Ascending aorta (tissue), 2 donors: ENCODE results near the gene SLC22A6. TPM values are rescaled to one million over a fixed set of nuclear protein-coding genes. Genes with fewer than 3 reads are reported as not detected.
"Not testable (repeated sequence)": the region's sequence is repeated elsewhere in the genome, so short reads cannot be mapped to it uniquely, and the experiment has no call there.

Experiments
- DNase-seq, 2 donors: peaks; one replicate each; pipeline ENCODE4 v3.0.0-alpha.2; 2019; ENCODE audit warnings: low spot score in 2 of 2
- H3K27ac ChIP-seq, 2 donors: fragments of 200-600 bp; sonication (generic); one replicate each; pipeline ENCODE4 v1.5.1; 2016 to 2017; ENCODE audit warnings: mild to moderate bottlenecking in 1 of 2
- H3K27me3 ChIP-seq: fragments of 200-600 bp; sonication (generic); one replicate; pipeline ENCODE4 v1.5.1; 2017
- H3K36me3 ChIP-seq, 2 donors: fragments of 200-600 bp; sonication (generic); one replicate each; pipeline ENCODE4 v1.5.1; 2016
- H3K4me1 ChIP-seq, 2 donors: fragments of 200-600 bp; sonication (generic); one replicate each; pipeline ENCODE4 v1.5.1; 2016 to 2017; ENCODE audit warnings: mild to moderate bottlenecking in 1 of 2
- H3K4me3 ChIP-seq, 2 donors: fragments of 200-600 bp; sonication (generic); one replicate each; pipeline ENCODE4 v1.5.1; 2016 to 2017; ENCODE audit warnings: mild to moderate bottlenecking in 1 of 2
- H3K9me3 ChIP-seq, 2 donors: fragments of 200-600 bp; sonication (generic); one replicate each; pipeline ENCODE4 v1.5.1; 2016
- CTCF ChIP-seq, 3 experiments: fragments of 200-600 bp in 2 of 3; fragments of 450-650 bp in 1 of 3; sonication (generic) in 2 of 3; IDR thresholded peaks; one replicate each; pipeline ENCODE4 v1.5.1; 2016 to 2019; ENCODE audit warnings: antibody characterized with exemption in 3 of 3, mild to moderate bottlenecking in 1 of 3, moderate library complexity in 1 of 3
- intact Hi-C: fragments of 100-400 bp; cut with DNase I; formaldehyde crosslinking; loops from one replicate; pipeline ENCODE4 v1.15.1; 2023
- total RNA-seq: library from RNA; depleted of rRNA; stranded (reverse); fragments of >200 nt; gene quantifications from one replicate; pipeline ENCODE4 v1.1.0, GENCODE V29; 2016

SLC22A6 gene
- total RNA-seq, 1 donor from 2014 or later = not detected

DNA sequence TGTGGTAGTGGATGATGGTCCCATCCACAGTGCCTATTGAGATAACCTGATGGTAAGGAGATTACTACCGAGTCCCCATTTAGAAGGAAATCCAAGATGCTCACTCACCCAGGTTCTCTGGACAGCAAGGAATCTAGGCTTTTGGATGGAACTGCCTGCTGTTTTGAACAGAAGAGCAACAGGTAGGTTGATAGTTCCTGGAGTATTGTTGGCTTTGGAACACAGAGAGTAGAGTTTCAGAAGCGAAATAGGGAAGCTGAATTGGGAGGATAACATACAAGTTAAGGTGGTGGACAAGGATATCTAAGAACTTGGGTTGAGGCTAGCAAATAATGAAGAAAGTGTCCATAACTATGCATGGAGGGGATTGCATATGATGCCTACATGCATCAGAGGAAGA lies 27.6 kb downstream of the SLC22A6 start:
- Histone ChIP-seq H3K9me3 (no peaks in the 10 kb centered on the region), H3K4me1 (no peaks in the 10 kb centered on the region), H3K4me3 (no peak overlapping the region), H3K27ac (no peak overlapping the region), H3K36me3 (no peaks in the 10 kb centered on the region), H3K27me3 (no peaks in the 10 kb centered on the region)
- DNase-seq = no peak
- intact Hi-C loops = no loop called here
- no peak for TF ChIP-seq CTCF (IDR thresholded peaks at IDR 0.05)

- H3K9me3 ChIP-seq = no peaks in the 10 kb centered on the region
- H3K4me3 ChIP-seq = no peak overlapping the region
- no peak for DNase-seq
- no peak overlapping the region for H3K27ac ChIP-seq
- no peak for TF ChIP-seq CTCF (IDR thresholded peaks at IDR 0.05)
- H3K27me3 ChIP-seq = no peaks in the 10 kb centered on the region
- no peaks in the 10 kb centered on the region for H3K36me3 ChIP-seq
- H3K4me1 ChIP-seq = no peaks in the 10 kb centered on the region
- intact Hi-C loops = no loop called here
These were observed 30.3 kb downstream of the SLC22A6 start for GRCh38 chr11:62954478-62954877.

DNA sequence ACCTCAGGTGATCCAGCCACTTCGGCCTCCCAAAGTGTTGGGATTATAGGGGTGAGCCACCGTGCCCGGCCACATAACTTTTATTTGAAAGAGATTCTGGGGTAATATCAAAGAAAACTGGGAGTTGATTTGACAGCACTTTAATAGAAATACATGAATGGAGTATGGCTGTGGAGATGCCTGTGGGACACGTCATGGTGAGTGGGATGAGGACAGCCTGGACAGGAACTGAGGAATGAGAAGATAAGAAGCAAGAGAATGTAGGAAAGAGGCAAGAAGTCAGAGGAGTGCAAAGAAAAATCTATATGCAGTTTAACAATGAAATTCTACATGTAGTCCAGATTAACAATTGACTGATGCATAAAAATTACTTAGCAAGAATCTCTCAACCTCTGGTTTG lies 31.0 kb downstream of the SLC22A6 start:
- Histone ChIP-seq H3K27me3 (no peaks in the 10 kb centered on the region), H3K9me3 (no peaks in the 10 kb centered on the region), H3K4me1 (no peaks in the 10 kb centered on the region), H3K27ac (no peak overlapping the region), H3K36me3 (no peaks in the 10 kb centered on the region), H3K4me3 (no peak overlapping the region)
- intact Hi-C loops = no loop called here
- DNase-seq = no peak
- TF ChIP-seq CTCF (IDR thresholded peaks at IDR 0.05) = no peak

DNA sequence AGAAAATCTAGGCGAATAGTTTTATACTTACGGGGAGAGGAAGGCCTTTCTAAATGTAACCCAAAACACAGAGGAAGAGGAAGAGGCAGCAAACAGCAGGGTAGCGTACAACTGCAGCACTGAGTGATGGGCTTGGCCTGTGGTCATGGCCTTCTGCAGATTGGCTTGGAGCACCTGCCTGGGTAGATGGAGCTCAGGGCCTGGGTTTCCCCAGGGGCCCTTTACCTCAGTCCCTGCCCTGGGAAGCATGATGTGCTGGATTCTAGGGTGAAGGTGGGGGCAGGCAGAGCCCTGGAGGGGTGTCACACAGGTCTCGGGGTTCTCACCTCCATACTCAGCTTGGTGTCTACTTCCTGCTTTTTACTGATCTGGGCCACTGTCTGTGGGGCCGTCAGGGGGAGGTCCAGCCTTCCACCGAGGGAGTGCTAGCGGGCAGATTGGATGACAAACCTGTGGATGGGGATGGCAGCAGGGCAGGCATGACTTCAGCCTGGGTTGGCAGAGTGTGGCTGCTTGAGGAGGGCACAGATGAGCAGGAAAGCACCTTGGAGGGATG lies 35.9 kb downstream of the SLC22A6 start:
- Histone ChIP-seq H3K4me1 (no peaks in the 10 kb centered on the region), H3K27me3 (no peaks in the 10 kb centered on the region), H3K36me3 (no peaks in the 10 kb centered on the region), H3K4me3 (no peak overlapping the region), H3K27ac (no peak overlapping the region), H3K9me3 (no peaks in the 10 kb centered on the region)
- DNase-seq = no peak
- intact Hi-C loops = no loop called here
- TF ChIP-seq CTCF (IDR thresholded peaks at IDR 0.05) = no peak

DNA sequence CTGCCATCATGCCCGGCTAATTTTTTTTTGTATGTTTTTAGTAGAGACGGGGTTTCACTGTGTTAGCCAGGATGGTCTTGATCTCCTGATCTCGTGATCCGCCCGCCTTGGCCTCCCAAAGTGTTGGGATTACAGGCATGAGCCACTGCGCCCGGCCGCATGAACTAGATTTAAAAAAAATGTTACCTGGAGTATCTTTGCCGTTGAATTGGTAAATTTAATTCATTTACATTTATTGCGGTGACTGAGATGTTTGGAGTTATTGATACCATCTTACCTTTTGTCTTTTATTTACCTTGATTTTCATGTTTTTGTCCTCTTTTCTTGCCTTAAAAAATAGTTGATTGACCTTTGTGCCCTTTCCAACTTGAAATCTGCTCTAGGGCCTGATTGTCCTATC lies 39.2 kb downstream of the SLC22A6 start:
- H3K9me3 ChIP-seq, H3K27ac ChIP-seq, intact Hi-C loops, H3K36me3 ChIP-seq, H3K27me3 ChIP-seq, DNase-seq, H3K4me3 ChIP-seq, H3K4me1 ChIP-seq: not testable (repeated sequence)

DNA sequence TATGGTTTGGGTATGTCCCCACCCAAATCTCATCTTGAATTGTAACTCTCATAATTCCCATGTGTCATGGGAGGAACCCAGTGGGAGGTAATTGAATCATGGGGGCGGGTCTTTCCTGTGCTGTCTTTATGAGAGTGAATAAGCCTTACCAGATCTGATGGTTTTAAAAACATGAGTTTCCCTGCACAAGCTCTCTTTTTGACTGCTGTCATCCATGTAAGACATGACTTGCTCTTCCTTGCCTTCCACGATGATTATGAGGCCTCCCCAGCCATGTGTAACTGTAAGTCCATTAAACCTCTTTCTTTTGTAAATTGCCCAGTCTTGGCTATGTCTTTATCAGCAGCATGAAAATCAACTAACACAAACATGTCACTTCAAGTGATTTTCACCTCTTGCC lies 47.2 kb downstream of the SLC22A6 start:
- H3K9me3 ChIP-seq, H3K4me3 ChIP-seq, H3K27me3 ChIP-seq, H3K4me1 ChIP-seq, intact Hi-C loops, H3K27ac ChIP-seq, H3K36me3 ChIP-seq, DNase-seq: not testable (repeated sequence)

DNA sequence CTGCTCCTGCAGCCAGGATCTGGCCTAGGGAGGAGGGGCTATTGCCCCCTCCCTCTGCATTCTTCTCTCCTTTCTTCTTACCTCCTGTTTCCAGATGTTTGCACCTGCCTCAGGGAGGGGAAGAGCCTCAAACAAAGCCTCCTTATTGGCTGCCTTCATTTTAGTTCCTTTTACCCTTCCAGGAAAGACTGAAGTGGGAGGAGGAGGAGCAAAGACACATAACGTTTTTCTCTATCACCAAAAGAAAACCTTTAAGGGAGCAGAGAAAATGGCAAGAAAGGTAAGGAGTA lies 50.3 kb downstream of the SLC22A6 start:
- no peak for TF ChIP-seq CTCF (IDR thresholded peaks at IDR 0.05)
- Histone ChIP-seq H3K4me1 (no peaks in the 10 kb centered on the region), H3K27me3 (no peaks in the 10 kb centered on the region), H3K4me3 (no peak overlapping the region), H3K9me3 (no peaks in the 10 kb centered on the region), H3K36me3 (no peaks in the 10 kb centered on the region), H3K27ac (no peak overlapping the region)
- DNase-seq = no peak
- intact Hi-C loops = no loop called here
